Lung (tissue), 12 donors: ENCODE measurements around the gene TMCC2. TPM values are rescaled to one million over a fixed set of nuclear protein-coding genes. Genes with fewer than 3 reads are reported as not detected.
"Not testable (repeated sequence)": the region's sequence is repeated elsewhere in the genome, so short reads cannot be mapped to it uniquely, and the experiment has no call there.

ENCODE experiments used
- ATAC-seq: fragments of 200-7000 bp; cut with Tn5 transposase; one replicate; pipeline ENCODE4 v1.9.1; 2020; ENCODE audit warnings: moderate number of reproducible peaks; ENCODE audit not compliant: insufficient read depth, low FRiP score
- DNase-seq, 3 donors: peaks; one replicate each; pipeline ENCODE4 v3.0.0-alpha.2; 2013 to 2017
- H3K27ac ChIP-seq, 2 donors: one replicate each; pipeline ENCODE4 v1.5.1; 2013; ENCODE audit warnings: mild to moderate bottlenecking in 2 of 2, moderate library complexity in 2 of 2, control low read depth in 1 of 2, inconsistent platforms in 1 of 2, low read depth in 1 of 2, low read length in 1 of 2
- H3K27me3 ChIP-seq, 3 donors: one replicate each; pipeline ENCODE4 v1.5.1; 2013; ENCODE audit warnings: low read length in 2 of 3; ENCODE audit not compliant: control insufficient read depth in 3 of 3, insufficient read depth in 3 of 3
- H3K36me3 ChIP-seq, 4 donors: one replicate each; pipeline ENCODE4 v1.5.1; 2013; ENCODE audit warnings: low read length in 4 of 4, mild to moderate bottlenecking in 1 of 4, moderate library complexity in 1 of 4; ENCODE audit not compliant: control insufficient read depth in 4 of 4, insufficient read depth in 4 of 4
- H3K4me1 ChIP-seq, 5 donors: one replicate each; pipeline ENCODE4 v1.5.1; 2013; ENCODE audit warnings: low read length in 5 of 5, mild to moderate bottlenecking in 2 of 5, moderate library complexity in 1 of 5; ENCODE audit not compliant: control insufficient read depth in 5 of 5, insufficient read depth in 5 of 5
- H3K4me3 ChIP-seq: one replicate; pipeline ENCODE4 v1.5.1; 2013; ENCODE audit warnings: mild to moderate bottlenecking, control low read depth, moderate library complexity
- H3K9ac ChIP-seq, 2 donors: one replicate each; pipeline ENCODE4 v1.5.1; 2013; ENCODE audit warnings: low read length in 2 of 2, control low read depth in 1 of 2; ENCODE audit not compliant: insufficient read depth in 1 of 2
- H3K9me3 ChIP-seq, 4 donors: one replicate each; pipeline ENCODE4 v1.5.1; 2013; ENCODE audit warnings: low read length in 3 of 4, mild to moderate bottlenecking in 1 of 4, moderate library complexity in 1 of 4; ENCODE audit not compliant: control insufficient read depth in 4 of 4, insufficient read depth in 3 of 4
- CTCF ChIP-seq: IDR thresholded peaks from 2 replicates; pipeline ENCODE4 v1.5.1; 2012; ENCODE audit warnings: mild to moderate bottlenecking; ENCODE audit errors: control extremely low read depth, extremely low read depth
- WGBS, 2 donors: extraction: QIAGEN DNeasy Blood & Tissue Kit; methylation state at CpG; one replicate each; pipeline ENCODE4 v1.1.7; 2013; 5-methylcytosine and 5-hydroxymethylcytosine counted together
- polyA plus RNA-seq, 2 donors: library from polyadenylated mRNA; stranded (reverse); fragments of 200-250 nt; gene quantifications; one replicate each; pipeline ENCODE4 v1.2.1, GENCODE V29; 2013
- total RNA-seq, 2 donors: library from RNA; depleted of rRNA in 1 of 2; stranded (reverse); fragments of >200 nt in 1 of 2; gene quantifications; one replicate each; pipeline ENCODE4 v1.2.1, GENCODE V29; 2014 to 2021
- donor health status: control.
- donor health status: control.
- donor health status: Bipolar disorder and iron deficiency.
- donor health status: healthy.
- donor health status: DM: yes; HTN: yes; CAD: no.

The TMCC2 gene
- total and polyA plus RNA-seq, 4 donors: 1.9 to 27.0 (median 2.4) TPM

GRCh38 chr1:205275916-205276688, 48.4 kb downstream of the TMCC2 start:
- Histone ChIP-seq H3K4me3 (no peak overlapping the region), H3K27me3 (no peaks in the 10 kb centered on the region), H3K9me3 (no peaks in the 10 kb centered on the region), H3K4me1 (peaks cover 0 to 9% (median 2%) of the 10 kb centered on the region in 5 donors), H3K27ac (no peak overlapping the region), H3K9ac (no peak overlapping the region), H3K36me3 (peaks cover 0 to 10% (median 0%) of the 10 kb centered on the region in 4 donors)
- no peak for TF ChIP-seq CTCF
- ATAC-seq (no peak), DNase-seq (no peak)
- 77 to 89% methylated on average over 9 of the region's 9 CpGs for WGBS, 2 donors

GRCh38 chr1:205276689-205277065, 48.9 kb downstream of the TMCC2 start:
- H3K4me1 ChIP-seq: peaks cover 0 to 5% (median 0%) of the 10 kb centered on the region in 5 donors
- peaks cover 0 to 4% (median 0%) of the 10 kb centered on the region in 4 donors for H3K36me3 ChIP-seq
- no peak overlapping the region for H3K27ac ChIP-seq
- DNase-seq: no peak
- ATAC-seq: no peak
- H3K27me3 ChIP-seq: no peaks in the 10 kb centered on the region
- H3K4me3 ChIP-seq: no peak overlapping the region
- no peak overlapping the region for H3K9ac ChIP-seq
- 84 to 95% methylated on average over 8 of the region's 8 CpGs for WGBS, 2 donors
- TF ChIP-seq CTCF: no peak
- H3K9me3 ChIP-seq: no peaks in the 10 kb centered on the region

GRCh38 chr1:205279986-205280385, 52.2 kb downstream of the TMCC2 start:
- Histone ChIP-seq H3K9ac (no peak overlapping the region), H3K4me3 (no peak overlapping the region), H3K9me3 (no peaks in the 10 kb centered on the region), H3K27me3 (no peaks in the 10 kb centered on the region), H3K36me3 (no peaks in the 10 kb centered on the region), H3K27ac (no peak overlapping the region), H3K4me1 (peaks cover 0 to 12% (median 7%) of the 10 kb centered on the region in 5 donors)
- WGBS, 2 donors: 83 to 88% methylated on average over 3 of the region's 3 CpGs
- no peak for ATAC-seq
- DNase-seq: no peak
- TF ChIP-seq CTCF: no peak

- not testable (repeated sequence) for H3K27me3 ChIP-seq, H3K36me3 ChIP-seq, H3K9me3 ChIP-seq, H3K9ac ChIP-seq, DNase-seq, H3K27ac ChIP-seq, ATAC-seq, H3K4me3 ChIP-seq
- 96 to 97% methylated on average over 10 of the region's 10 CpGs for WGBS, 2 donors
- H3K4me1 ChIP-seq: peaks cover 0 to 13% (median 9%) of the 10 kb centered on the region in 5 donors
Measured at GRCh38 chr1:205280666-205281395, 53.1 kb downstream of the TMCC2 start.
